A673 (cell line): ENCODE data around the gene MYT1.

ENCODE experiments used
- CTCF ChIP-seq: fragments of 300-800, 200-600 bp; sonication (generic); conservative IDR thresholded peaks from 2 replicates; pipeline ENCODE4 v1.5.1; 2017; ENCODE audit warnings: low read depth, mild to moderate bottlenecking, antibody characterized with exemption, low read length, moderate library complexity, mixed read lengths
- EZH2 ChIP-seq: fragments of 200-600 bp; sonication (generic); IDR thresholded peaks from 2 replicates; pipeline ENCODE4 v1.6.1; 2017; ENCODE audit warnings: borderline replicate concordance, low read depth, mild to moderate bottlenecking, mixed read lengths, antibody characterized with exemption, low read length; ENCODE audit not compliant: poor library complexity, severe bottlenecking

GRCh38 chr20:64146301-64146935, 17.8 kb upstream of the MYT1 start:
- no peak for TF ChIP-seq CTCF
- no peak for TF ChIP-seq EZH2
